Measurements from ENCODE around the gene ABCB9. TPM values are rescaled to one million over a fixed set of nuclear protein-coding genes. Genes with fewer than 3 reads are reported as not detected.
"Not testable (repeated sequence)": the region's sequence is repeated elsewhere in the genome, so short reads cannot be mapped to it uniquely, and the experiment has no call there.

The ABCB9 gene
- total RNA-seq, 1 donor from 2014 or later: 16.7 TPM

- Mint-ChIP-seq H3K27me3 (ENCODE audit: low read depth) (no peaks in the 10 kb centered on the region), H3K4me1 (peaks cover 4% of the 10 kb centered on the region), H3K36me3 (no peaks in the 10 kb centered on the region), H3K4me3 (no peak overlapping the region), H3K9me3 (no peaks in the 10 kb centered on the region), H3K27ac (peak overlapping the region; percentile 58)
- peak in 1 of 2 experiments; percentile 48 for DNase-seq (ENCODE audit: low spot score in 2 of 2, unreplicated experiment in 2 of 2)
- no peak for TF ChIP-seq CTCF (IDR thresholded peaks at IDR 0.05; ENCODE audit: unreplicated experiment)
Observed at GRCh38 chr12:122946690-122947341, 19.4 kb downstream of the ABCB9 start.

GRCh38 chr12:122944605-122945592, 21.4 kb downstream of the ABCB9 start:
- no peak for DNase-seq (ENCODE audit: low spot score in 2 of 2, unreplicated experiment in 2 of 2)
- no peaks in the 10 kb centered on the region for H3K36me3 Mint-ChIP-seq
- H3K27me3 Mint-ChIP-seq (ENCODE audit: low read depth): no peaks in the 10 kb centered on the region
- no peak for TF ChIP-seq CTCF (IDR thresholded peaks at IDR 0.05; ENCODE audit: unreplicated experiment)
- no peak overlapping the region for H3K4me3 Mint-ChIP-seq
- H3K4me1 Mint-ChIP-seq: peaks cover 4% of the 10 kb centered on the region
- H3K9me3 Mint-ChIP-seq: no peaks in the 10 kb centered on the region
- H3K27ac Mint-ChIP-seq: no peak overlapping the region

GRCh38 chr12:122943196-122943595, 23.1 kb downstream of the ABCB9 start:
- Mint-ChIP-seq H3K4me1 (peaks cover 4% of the 10 kb centered on the region), H3K36me3 (no peaks in the 10 kb centered on the region), H3K27ac (no peak overlapping the region), H3K4me3 (no peak overlapping the region), H3K9me3 (no peaks in the 10 kb centered on the region), H3K27me3 (ENCODE audit: low read depth) (no peaks in the 10 kb centered on the region)
- DNase-seq (ENCODE audit: low spot score in 2 of 2, unreplicated experiment in 2 of 2): no peak
- TF ChIP-seq CTCF (IDR thresholded peaks at IDR 0.05; ENCODE audit: unreplicated experiment): no peak

GRCh38 chr12:122942637-122943036, 23.6 kb downstream of the ABCB9 start:
- H3K36me3 Mint-ChIP-seq: peaks cover 5% of the 10 kb centered on the region
- no peak for DNase-seq (ENCODE audit: low spot score in 2 of 2, unreplicated experiment in 2 of 2)
- H3K9me3 Mint-ChIP-seq: no peaks in the 10 kb centered on the region
- no peaks in the 10 kb centered on the region for H3K27me3 Mint-ChIP-seq (ENCODE audit: low read depth)
- no peak overlapping the region for H3K27ac Mint-ChIP-seq
- TF ChIP-seq CTCF (IDR thresholded peaks at IDR 0.05; ENCODE audit: unreplicated experiment): no peak
- H3K4me3 Mint-ChIP-seq: no peak overlapping the region
- peaks cover 4% of the 10 kb centered on the region for H3K4me1 Mint-ChIP-seq

- not testable (repeated sequence) for H3K27ac Mint-ChIP-seq; H3K36me3 Mint-ChIP-seq; DNase-seq (ENCODE audit: low spot score in 2 of 2, unreplicated experiment in 2 of 2); H3K9me3 Mint-ChIP-seq; H3K4me3 Mint-ChIP-seq; H3K4me1 Mint-ChIP-seq; H3K27me3 Mint-ChIP-seq (ENCODE audit: low read depth)
Observed at GRCh38 chr12:122941351-122941750, 24.9 kb downstream of the ABCB9 start.

GRCh38 chr12:122939125-122939524, 27.1 kb downstream of the ABCB9 start:
- TF ChIP-seq CTCF (IDR thresholded peaks at IDR 0.05; ENCODE audit: unreplicated experiment): no peak
- no peaks in the 10 kb centered on the region for H3K4me1 Mint-ChIP-seq
- no peaks in the 10 kb centered on the region for H3K9me3 Mint-ChIP-seq
- H3K27ac Mint-ChIP-seq: no peak overlapping the region
- H3K36me3 Mint-ChIP-seq: peaks cover 5% of the 10 kb centered on the region
- DNase-seq (ENCODE audit: low spot score in 2 of 2, unreplicated experiment in 2 of 2): no peak
- no peak overlapping the region for H3K4me3 Mint-ChIP-seq
- no peaks in the 10 kb centered on the region for H3K27me3 Mint-ChIP-seq (ENCODE audit: low read depth)

All from mesothelial cell of epicardium (in vitro differentiated cells).